Liver (tissue), 9 donors: ENCODE results near the gene VWDE. TPM values are rescaled to one million over a fixed set of nuclear protein-coding genes. Genes with fewer than 3 reads are reported as not detected.

Experiments used
- DNase-seq: peaks from one replicate; pipeline ENCODE4 v3.0.0-alpha.2; 2017; ENCODE audit warnings: low spot score
- H3K27ac ChIP-seq, 2 donors: one replicate each; pipeline ENCODE4 v1.7.0; 2013; ENCODE audit warnings: inconsistent platforms in 2 of 2, low read length in 2 of 2, control low read depth in 1 of 2, low read depth in 1 of 2, mild to moderate bottlenecking in 1 of 2
- H3K27me3 ChIP-seq, 4 donors: one replicate each; pipeline versions ENCODE4 v1.6.1 to v1.7.0; 2013; ENCODE audit warnings: low read length in 3 of 4, inconsistent platforms in 1 of 4, mild to moderate bottlenecking in 1 of 4, moderate library complexity in 1 of 4; ENCODE audit not compliant: control insufficient read depth in 4 of 4, insufficient read depth in 4 of 4
- H3K36me3 ChIP-seq, 4 donors: one replicate each; pipeline versions ENCODE4 v1.6.1 to v1.7.0; 2013; ENCODE audit warnings: low read length in 3 of 4, mild to moderate bottlenecking in 3 of 4, low read depth in 1 of 4, moderate library complexity in 1 of 4; ENCODE audit not compliant: control insufficient read depth in 4 of 4, insufficient read depth in 3 of 4
- H3K4me1 ChIP-seq, 4 donors: one replicate each; pipeline versions ENCODE4 v1.6.1 to v1.7.0; 2013; ENCODE audit warnings: low read length in 3 of 4, mild to moderate bottlenecking in 3 of 4, moderate library complexity in 1 of 4; ENCODE audit not compliant: control insufficient read depth in 4 of 4, insufficient read depth in 4 of 4
- H3K4me3 ChIP-seq, 3 donors: one replicate each; pipeline versions ENCODE4 v1.6.1 to v1.7.0; 2013; ENCODE audit warnings: low read length in 3 of 3, control low read depth in 1 of 3, low read depth in 1 of 3, mild to moderate bottlenecking in 1 of 3
- H3K9ac ChIP-seq, 2 donors: one replicate each; pipeline ENCODE4 v1.7.0; 2013; ENCODE audit warnings: low read length in 2 of 2, mild to moderate bottlenecking in 2 of 2, moderate library complexity in 2 of 2, control low read depth in 1 of 2, low read depth in 1 of 2
- H3K9me3 ChIP-seq, 4 donors: one replicate each; pipeline versions ENCODE4 v1.6.1 to v1.7.0; 2013; ENCODE audit warnings: low read length in 3 of 4; ENCODE audit not compliant: control insufficient read depth in 4 of 4
- CTCF ChIP-seq: fragments of 150-350 bp; IDR thresholded peaks from 2 replicates; pipeline ENCODE4 v1.5.1; 2017; ENCODE audit warnings: improper control_type of control experiment, low read depth, low read length; ENCODE audit not compliant: missing input control
- EGR1 ChIP-seq, 2 donors: IDR thresholded peaks; 2 replicates each; pipeline ENCODE4 v1.6.1; 2016 to 2018; ENCODE audit warnings: antibody characterized with exemption in 2 of 2, low read depth in 2 of 2
- FOXA1 ChIP-seq: IDR thresholded peaks from 2 replicates; pipeline ENCODE4 v1.6.1; 2016; ENCODE audit warnings: antibody characterized with exemption
- FOXA2 ChIP-seq: IDR thresholded peaks from 2 replicates; pipeline ENCODE4 v1.6.1; 2016; ENCODE audit warnings: antibody characterized with exemption
- GABPA ChIP-seq, 2 donors: IDR thresholded peaks in 1 of 2; conservative IDR thresholded peaks in 1 of 2; 2 replicates each; pipeline ENCODE4 v1.6.1; 2016; ENCODE audit warnings: antibody characterized with exemption in 2 of 2, mild to moderate bottlenecking in 1 of 2, moderate library complexity in 1 of 2
- HNF4A ChIP-seq, 2 donors: conservative IDR thresholded peaks; 2 replicates each; pipeline ENCODE4 v1.6.1; 2016; ENCODE audit warnings: antibody characterized with exemption in 2 of 2, mild to moderate bottlenecking in 2 of 2
- HNF4G ChIP-seq: IDR thresholded peaks from 2 replicates; pipeline ENCODE4 v1.6.1; 2016; ENCODE audit warnings: antibody characterized with exemption
- JUND ChIP-seq, 2 donors: IDR thresholded peaks; 2 replicates each; pipeline ENCODE4 v1.6.1; 2016; ENCODE audit warnings: antibody characterized with exemption in 2 of 2
- NR2F2 ChIP-seq: IDR thresholded peaks from 2 replicates; pipeline ENCODE4 v1.6.1; 2016; ENCODE audit warnings: antibody characterized with exemption
- RAD21 ChIP-seq, 2 donors: IDR thresholded peaks; 2 replicates each; pipeline ENCODE4 v1.6.1; 2016; ENCODE audit warnings: antibody characterized with exemption in 2 of 2, mild to moderate bottlenecking in 2 of 2
- REST ChIP-seq: IDR thresholded peaks from 2 replicates; pipeline ENCODE4 v1.6.1; 2016; ENCODE audit warnings: antibody characterized with exemption, mild to moderate bottlenecking
- RXRA ChIP-seq, 2 donors: IDR thresholded peaks; 2 replicates each; pipeline ENCODE4 v1.6.1; 2017 to 2018; ENCODE audit warnings: antibody characterized with exemption in 2 of 2, mild to moderate bottlenecking in 1 of 2
- SP1 ChIP-seq: IDR thresholded peaks from 2 replicates; pipeline ENCODE4 v1.6.1; 2018; ENCODE audit warnings: antibody characterized with exemption, mild to moderate bottlenecking
- TAF1 ChIP-seq: conservative IDR thresholded peaks from 2 replicates; pipeline ENCODE4 v1.6.1; 2016; ENCODE audit warnings: antibody characterized with exemption, mild to moderate bottlenecking
- YY1 ChIP-seq: IDR thresholded peaks from 2 replicates; pipeline ENCODE4 v1.6.1; 2016; ENCODE audit warnings: antibody characterized with exemption, mild to moderate bottlenecking
- ZBTB33 ChIP-seq: IDR thresholded peaks from 2 replicates; pipeline ENCODE4 v1.6.1; 2016; ENCODE audit warnings: antibody characterized with exemption
- WGBS: extraction: QIAGEN DNeasy Blood & Tissue Kit; methylation state at CpG from one replicate; pipeline ENCODE4 v1.1.7; 2013; 5-methylcytosine and 5-hydroxymethylcytosine counted together
- polyA plus RNA-seq, 2 donors: library from polyadenylated mRNA; stranded (reverse) in 1 of 2; unstranded in 1 of 2; fragments of 200-250 nt in 1 of 2; fragments of >200 nt in 1 of 2; fragmentation: Nextera tagmentation in 1 of 2; extraction: Ambion mirVana in 1 of 2; gene quantifications; one replicate each; pipeline versions ENCODE4 v1.2.1 to v1.2.3, GENCODE V29; 2013 to 2015
- total RNA-seq, 2 donors: library from RNA; depleted of rRNA; stranded (reverse); fragments of >200 nt; gene quantifications; one replicate each; pipeline ENCODE4 v1.2.3, GENCODE V29; 2014
- TF ChIP-seq, protein P1 (sequence below): IDR thresholded peaks from 2 replicates; pipeline ENCODE4 v1.6.1; 2016; ENCODE audit warnings: antibody characterized with exemption
- TF ChIP-seq, protein P2 (sequence below): IDR thresholded peaks from 2 replicates; pipeline ENCODE4 v1.6.1; 2016; ENCODE audit warnings: antibody characterized with exemption
- donor health status: healthy.
- donor health status: healthy.
- donor health status: healthy.
- donor health status: healthy.
- donor health status: healthy.

VWDE gene
- total and polyA plus RNA-seq, 4 donors, result 0.05 to 0.59 (median 0.12) TPM

GRCh38 chr7:12350971-12351370, 52.7 kb downstream of the VWDE start:
- H3K9ac ChIP-seq, result no peak overlapping the region
- no peaks in the 10 kb centered on the region for H3K27me3 ChIP-seq
- H3K4me3 ChIP-seq, result no peak overlapping the region
- no peak for TF ChIP-seq GABPA (IDR thresholded peaks at IDR 0.05 in 1 of 2, conservative IDR thresholded peaks at IDR 0.05 in 1 of 2)
- TF ChIP-seq, protein P1, sequence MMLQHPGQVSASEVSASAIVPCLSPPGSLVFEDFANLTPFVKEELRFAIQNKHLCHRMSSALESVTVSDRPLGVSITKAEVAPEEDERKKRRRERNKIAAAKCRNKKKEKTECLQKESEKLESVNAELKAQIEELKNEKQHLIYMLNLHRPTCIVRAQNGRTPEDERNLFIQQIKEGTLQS, result no peak
- no peak for TF ChIP-seq FOXA1
- no peak for TF ChIP-seq RXRA (IDR thresholded peaks at IDR 0.05)
- no peak for TF ChIP-seq REST
- TF ChIP-seq JUND (IDR thresholded peaks at IDR 0.05), result no peak
- TF ChIP-seq EGR1 (IDR thresholded peaks at IDR 0.05; ENCODE audit: low read depth in 2 of 2), result no peak
- TF ChIP-seq FOXA2, result no peak
- TF ChIP-seq TAF1, result no peak
- no peak for TF ChIP-seq NR2F2
- TF ChIP-seq ZBTB33, result no peak
- TF ChIP-seq SP1, result no peak
- no peaks in the 10 kb centered on the region for H3K9me3 ChIP-seq
- WGBS, result 91% methylated on average over 3 of the region's 3 CpGs
- no peak for DNase-seq
- no peaks in the 10 kb centered on the region for H3K4me1 ChIP-seq
- H3K36me3 ChIP-seq, result no peaks in the 10 kb centered on the region
- H3K27ac ChIP-seq, result no peak overlapping the region

DNA sequence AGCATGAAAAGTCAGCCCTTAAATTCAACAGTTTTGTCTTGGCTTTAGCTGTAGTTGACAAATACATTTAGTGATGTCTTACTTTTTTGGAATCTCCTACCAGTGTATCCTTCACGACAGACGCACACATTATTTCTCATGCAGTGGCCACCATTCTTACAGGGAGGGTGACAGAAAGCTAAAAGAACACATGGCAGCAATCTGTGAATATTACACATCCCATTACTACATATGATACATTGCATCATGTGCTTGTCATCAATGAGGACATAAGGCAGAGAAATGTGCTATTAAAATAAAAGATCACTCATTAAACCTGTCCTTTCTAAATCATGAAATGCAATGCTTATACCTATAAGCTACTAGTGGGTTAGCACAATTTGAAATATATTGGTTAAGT, 66.6 kb downstream of the VWDE start:
- no peak overlapping the region for H3K27ac ChIP-seq
- H3K27me3 ChIP-seq, result peaks cover 0 to 3% (median 0%) of the 10 kb centered on the region in 4 donors
- no peaks in the 10 kb centered on the region for H3K36me3 ChIP-seq
- DNase-seq, result no peak
- no peak overlapping the region for H3K4me3 ChIP-seq
- H3K9ac ChIP-seq, result no peak overlapping the region
- WGBS, result 95% methylated on average over 2 of the region's 2 CpGs
- H3K9me3 ChIP-seq, result no peaks in the 10 kb centered on the region
- H3K4me1 ChIP-seq, result no peaks in the 10 kb centered on the region
- TF ChIP-seq RAD21 (IDR thresholded peaks at IDR 0.05) (no peak), EGR1 (IDR thresholded peaks at IDR 0.05; ENCODE audit: low read depth in 2 of 2) (no peak), JUND (IDR thresholded peaks at IDR 0.05) (no peak), HNF4A (conservative IDR thresholded peaks at IDR 0.05) (no peak), ZBTB33 (no peak), HNF4G (no peak), REST (no peak), SP1 (no peak), CTCF (no peak), FOXA1 (no peak), TAF1 (no peak), NR2F2 (no peak), YY1 (no peak), FOXA2 (no peak), GABPA (IDR thresholded peaks at IDR 0.05 in 1 of 2, conservative IDR thresholded peaks at IDR 0.05 in 1 of 2) (no peak)
- TF ChIP-seq, protein P2, sequence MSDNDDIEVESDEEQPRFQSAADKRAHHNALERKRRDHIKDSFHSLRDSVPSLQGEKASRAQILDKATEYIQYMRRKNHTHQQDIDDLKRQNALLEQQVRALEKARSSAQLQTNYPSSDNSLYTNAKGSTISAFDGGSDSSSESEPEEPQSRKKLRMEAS, result no peak
- TF ChIP-seq, protein P1, result no peak
